Measurements from ENCODE around the gene RAB9A.

RAB9A gene

DNA sequence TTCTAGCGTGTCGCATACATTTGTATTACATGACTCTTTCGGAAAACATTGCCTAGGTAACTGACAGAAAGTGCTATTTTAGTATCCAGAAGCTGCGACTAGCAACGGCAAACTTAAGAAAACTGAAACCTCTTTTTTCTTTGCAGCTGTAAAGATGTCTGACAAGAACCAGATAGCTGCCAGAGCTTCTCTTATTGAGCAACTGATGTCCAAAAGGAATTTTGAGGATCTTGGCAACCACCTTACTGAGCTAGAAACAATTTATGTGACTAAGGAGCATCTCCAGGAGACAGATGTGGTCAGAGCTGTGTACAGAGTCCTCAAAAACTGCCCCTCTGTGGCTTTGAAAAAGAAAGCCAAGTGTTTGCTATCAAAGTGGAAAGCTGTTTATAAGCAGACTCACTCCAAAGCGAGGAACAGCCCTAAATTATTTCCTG lies 26.6 kb upstream of the RAB9A start:
- Histone ChIP-seq H2BK15ac (ENCODE audit: low read length) (no peak overlapping the region), H3K4me2 (ENCODE audit: insufficient read depth, low read length, poor library complexity, severe bottlenecking) (no peak overlapping the region), H4K8ac (ENCODE audit: low read depth, low read length) (no peak overlapping the region), H2AFZ (ENCODE audit: low read length) (no peak overlapping the region), H2BK5ac (ENCODE audit: low read length) (no peak overlapping the region), H3K36me3 (replicated peaks in 1 of 2; ENCODE audit: control insufficient read depth in 2 of 2, insufficient read depth in 2 of 2, low read length in 2 of 2) (peaks cover 0 to 12% of the 10 kb centered on the region in 2 donors), H3K79me1 (ENCODE audit: low read depth, low read length) (no peaks in the 10 kb centered on the region), H2AK5ac (ENCODE audit: low read depth, low read length) (no peak overlapping the region), H3K9ac (ENCODE audit: low read depth, low read length, poor library complexity) (no peak overlapping the region), H2BK120ac (ENCODE audit: low read depth, low read length) (no peak overlapping the region), H4K91ac (ENCODE audit: low read depth, low read length, poor library complexity) (no peak overlapping the region), H3K23ac (ENCODE audit: low read depth, low read length, poor library complexity) (no peak overlapping the region), H3K18ac (ENCODE audit: low read length) (no peak overlapping the region), H3K9me3 (replicated peaks in 1 of 2; ENCODE audit: control insufficient read depth in 2 of 2, insufficient read depth in 1 of 2, low read depth in 1 of 2, low read length in 2 of 2) (no peaks in the 10 kb centered on the region), H3K4me3 (ENCODE audit: low read length in 2 of 2) (no peak overlapping the region), H3K4ac (ENCODE audit: low read length) (no peak overlapping the region), H3K27me3 (ENCODE audit: control insufficient read depth in 3 of 3, insufficient read depth in 3 of 3, low read depth in 1 of 3, low read length in 3 of 3) (peaks cover 0 to 5% (median 0%) of the 10 kb centered on the region in 3 experiments), H3K14ac (ENCODE audit: low read length) (no peak overlapping the region), H3K27ac (replicated peaks; ENCODE audit: low read length) (no peak overlapping the region), H3K4me1 (ENCODE audit: control insufficient read depth in 2 of 2, insufficient read depth in 1 of 2, low read depth in 1 of 2, low read length in 2 of 2) (peaks cover 0 to 4% of the 10 kb centered on the region in 2 donors), H2BK12ac (ENCODE audit: low read length) (no peak overlapping the region)
- no peak for DNase-seq (ENCODE audit: low spot score)
- no CpG with 5 or more reads among the region's 6 CpGs for WGBS, 2 donors (ENCODE audit: extremely low coverage in 2 of 2, insufficient read length in 2 of 2, insufficient replicate concordance in 1 of 2)

DNA sequence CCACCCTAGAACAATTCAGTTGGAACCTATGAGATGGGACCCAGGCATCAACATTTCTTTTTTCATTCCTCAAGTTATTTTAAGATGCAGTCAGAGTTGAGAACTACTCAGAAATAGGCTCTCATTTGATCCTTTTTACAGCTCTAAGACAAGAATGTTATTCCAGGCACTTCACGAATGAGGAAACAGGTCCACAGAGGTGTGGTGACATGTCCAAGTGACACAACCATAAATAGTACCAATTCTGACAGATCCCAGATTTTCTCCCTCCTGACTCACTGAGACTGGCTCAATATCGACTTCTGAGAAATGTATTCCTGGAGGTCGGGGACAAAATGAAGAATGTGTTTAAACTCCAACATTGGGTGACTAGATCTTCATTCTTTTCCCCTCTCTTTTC lies 24.9 kb upstream of the RAB9A start:
- Histone ChIP-seq H3K4me3 (ENCODE audit: low read length in 2 of 2) (no peak overlapping the region), H2BK5ac (ENCODE audit: low read length) (no peak overlapping the region), H3K18ac (ENCODE audit: low read length) (no peak overlapping the region), H4K91ac (ENCODE audit: low read depth, low read length, poor library complexity) (no peak overlapping the region), H3K14ac (ENCODE audit: low read length) (no peak overlapping the region), H3K23ac (ENCODE audit: low read depth, low read length, poor library complexity) (no peak overlapping the region), H3K79me1 (ENCODE audit: low read depth, low read length) (no peaks in the 10 kb centered on the region), H2BK12ac (ENCODE audit: low read length) (no peak overlapping the region), H2BK15ac (ENCODE audit: low read length) (no peak overlapping the region), H2AK5ac (ENCODE audit: low read depth, low read length) (no peak overlapping the region), H3K27me3 (ENCODE audit: control insufficient read depth in 3 of 3, insufficient read depth in 3 of 3, low read depth in 1 of 3, low read length in 3 of 3) (peaks cover 0 to 5% (median 0%) of the 10 kb centered on the region in 3 experiments), H3K4me2 (ENCODE audit: insufficient read depth, low read length, poor library complexity, severe bottlenecking) (no peak overlapping the region), H3K9ac (ENCODE audit: low read depth, low read length, poor library complexity) (no peak overlapping the region), H2BK120ac (ENCODE audit: low read depth, low read length) (no peak overlapping the region), H3K4me1 (ENCODE audit: control insufficient read depth in 2 of 2, insufficient read depth in 1 of 2, low read depth in 1 of 2, low read length in 2 of 2) (peaks cover 0 to 2% of the 10 kb centered on the region in 2 donors), H4K8ac (ENCODE audit: low read depth, low read length) (no peak overlapping the region), H3K4ac (ENCODE audit: low read length) (no peak overlapping the region), H3K36me3 (replicated peaks in 1 of 2; ENCODE audit: control insufficient read depth in 2 of 2, insufficient read depth in 2 of 2, low read length in 2 of 2) (peaks cover 0 to 12% of the 10 kb centered on the region in 2 donors), H3K27ac (replicated peaks; ENCODE audit: low read length) (no peak overlapping the region), H3K9me3 (replicated peaks in 1 of 2; ENCODE audit: control insufficient read depth in 2 of 2, insufficient read depth in 1 of 2, low read depth in 1 of 2, low read length in 2 of 2) (no peaks in the 10 kb centered on the region), H2AFZ (ENCODE audit: low read length) (no peak overlapping the region)
- DNase-seq (ENCODE audit: low spot score) = no peak
- WGBS, 2 donors (ENCODE audit: extremely low coverage in 2 of 2, insufficient read length in 2 of 2, insufficient replicate concordance in 1 of 2) = no CpG with 5 or more reads among the region's 3 CpGs

DNA sequence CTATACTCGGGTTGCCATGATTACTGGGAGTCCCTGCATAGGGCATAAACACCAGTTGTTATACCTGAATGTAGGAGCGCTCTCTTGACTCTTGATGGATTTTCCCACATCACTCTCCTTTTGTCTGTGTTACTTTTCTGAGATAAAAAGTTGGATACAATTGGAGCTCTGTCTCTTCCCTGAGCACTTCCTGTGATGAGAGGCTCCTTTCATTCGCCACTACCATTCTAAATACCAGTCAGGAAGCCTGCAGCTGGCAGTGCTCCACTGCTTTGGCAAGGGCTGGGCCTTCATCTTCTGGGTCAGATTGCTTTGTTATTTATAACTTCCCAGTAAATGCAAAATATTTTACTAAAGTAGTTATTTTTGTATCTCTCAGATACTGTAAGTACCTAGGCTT lies 22.1 kb upstream of the RAB9A start:
- Histone ChIP-seq H3K27ac (replicated peaks; ENCODE audit: low read length) (no peak overlapping the region), H2BK12ac (ENCODE audit: low read length) (no peak overlapping the region), H2AFZ (ENCODE audit: low read length) (no peak overlapping the region), H3K4me3 (ENCODE audit: low read length in 2 of 2) (no peak overlapping the region), H3K27me3 (ENCODE audit: control insufficient read depth in 3 of 3, insufficient read depth in 3 of 3, low read depth in 1 of 3, low read length in 3 of 3) (peaks cover 0 to 5% (median 0%) of the 10 kb centered on the region in 3 experiments), H3K9ac (ENCODE audit: low read depth, low read length, poor library complexity) (no peak overlapping the region), H2BK5ac (ENCODE audit: low read length) (no peak overlapping the region), H3K4me1 (ENCODE audit: control insufficient read depth in 2 of 2, insufficient read depth in 1 of 2, low read depth in 1 of 2, low read length in 2 of 2) (no peaks in the 10 kb centered on the region), H3K4ac (ENCODE audit: low read length) (no peak overlapping the region), H3K14ac (ENCODE audit: low read length) (no peak overlapping the region), H2AK5ac (ENCODE audit: low read depth, low read length) (no peak overlapping the region), H3K23ac (ENCODE audit: low read depth, low read length, poor library complexity) (no peak overlapping the region), H3K4me2 (ENCODE audit: insufficient read depth, low read length, poor library complexity, severe bottlenecking) (no peak overlapping the region), H3K79me1 (ENCODE audit: low read depth, low read length) (no peaks in the 10 kb centered on the region), H4K91ac (ENCODE audit: low read depth, low read length, poor library complexity) (no peak overlapping the region), H4K8ac (ENCODE audit: low read depth, low read length) (no peak overlapping the region), H2BK15ac (ENCODE audit: low read length) (no peak overlapping the region), H3K18ac (ENCODE audit: low read length) (no peak overlapping the region), H3K36me3 (replicated peaks in 1 of 2; ENCODE audit: control insufficient read depth in 2 of 2, insufficient read depth in 2 of 2, low read length in 2 of 2) (peaks cover 0 to 9% of the 10 kb centered on the region in 2 donors), H2BK120ac (ENCODE audit: low read depth, low read length) (no peak overlapping the region), H3K9me3 (replicated peaks in 1 of 2; ENCODE audit: control insufficient read depth in 2 of 2, insufficient read depth in 1 of 2, low read depth in 1 of 2, low read length in 2 of 2) (no peaks in the 10 kb centered on the region)
- DNase-seq (ENCODE audit: low spot score) = no peak
- no CpG with 5 or more reads among the region's 3 CpGs for WGBS, 2 donors (ENCODE audit: extremely low coverage in 2 of 2, insufficient read length in 2 of 2, insufficient replicate concordance in 1 of 2)

DNA sequence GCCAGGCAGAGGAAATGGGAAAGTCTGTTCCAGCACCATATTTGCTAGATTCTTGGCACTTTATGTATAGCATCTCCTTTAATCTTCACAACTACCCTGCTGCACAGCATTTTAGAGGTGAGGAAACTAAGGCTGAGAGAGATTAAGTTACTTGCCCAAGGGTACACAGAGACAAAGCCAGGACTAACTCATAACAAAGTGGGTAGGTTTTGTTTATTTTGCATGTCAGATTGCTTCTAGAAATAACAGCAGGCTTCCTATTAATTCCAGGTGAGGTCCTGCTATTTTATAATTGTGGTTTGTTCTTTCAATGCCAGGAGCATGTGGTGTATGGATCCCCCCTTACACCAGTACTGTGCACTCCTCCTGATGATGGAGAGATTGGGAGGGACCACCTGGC lies 21.0 kb upstream of the RAB9A start:
- no peak for DNase-seq (ENCODE audit: low spot score)
- Histone ChIP-seq H3K36me3 (replicated peaks in 1 of 2; ENCODE audit: control insufficient read depth in 2 of 2, insufficient read depth in 2 of 2, low read length in 2 of 2) (peaks cover 0 to 7% of the 10 kb centered on the region in 2 donors), H4K91ac (ENCODE audit: low read depth, low read length, poor library complexity) (no peak overlapping the region), H2AK5ac (ENCODE audit: low read depth, low read length) (no peak overlapping the region), H2BK15ac (ENCODE audit: low read length) (no peak overlapping the region), H2BK120ac (ENCODE audit: low read depth, low read length) (no peak overlapping the region), H3K23ac (ENCODE audit: low read depth, low read length, poor library complexity) (no peak overlapping the region), H2AFZ (ENCODE audit: low read length) (no peak overlapping the region), H3K9ac (ENCODE audit: low read depth, low read length, poor library complexity) (no peak overlapping the region), H3K79me1 (ENCODE audit: low read depth, low read length) (no peaks in the 10 kb centered on the region), H3K4me1 (ENCODE audit: control insufficient read depth in 2 of 2, insufficient read depth in 1 of 2, low read depth in 1 of 2, low read length in 2 of 2) (no peaks in the 10 kb centered on the region), H3K4me2 (ENCODE audit: insufficient read depth, low read length, poor library complexity, severe bottlenecking) (no peak overlapping the region), H3K4me3 (ENCODE audit: low read length in 2 of 2) (no peak overlapping the region), H3K27me3 (ENCODE audit: control insufficient read depth in 3 of 3, insufficient read depth in 3 of 3, low read depth in 1 of 3, low read length in 3 of 3) (peaks cover 0 to 5% (median 0%) of the 10 kb centered on the region in 3 experiments), H3K9me3 (replicated peaks in 1 of 2; ENCODE audit: control insufficient read depth in 2 of 2, insufficient read depth in 1 of 2, low read depth in 1 of 2, low read length in 2 of 2) (no peaks in the 10 kb centered on the region), H3K18ac (ENCODE audit: low read length) (no peak overlapping the region), H4K8ac (ENCODE audit: low read depth, low read length) (no peak overlapping the region), H3K27ac (replicated peaks; ENCODE audit: low read length) (no peak overlapping the region), H3K14ac (ENCODE audit: low read length) (no peak overlapping the region), H3K4ac (ENCODE audit: low read length) (no peak overlapping the region), H2BK5ac (ENCODE audit: low read length) (no peak overlapping the region), H2BK12ac (ENCODE audit: low read length) (no peak overlapping the region)

All from neuronal stem cell (in vitro differentiated cells).